GM12875 (cell line): ENCODE measurements around the gene FOXQ1.

ENCODE experiments used
- H3K4me3 ChIP-seq: one replicate; pipeline ENCODE4 v1.5.1; 2011; ENCODE audit warnings: low read depth, low read length, control low read depth
- TF ChIP-seq, protein P1 (sequence below): IDR thresholded peaks from 2 replicates; pipeline ENCODE4 v1.5.1; 2011; ENCODE audit warnings: low read depth, mild to moderate bottlenecking, control low read depth, inconsistent platforms, low read length, moderate library complexity, borderline replicate concordance; ENCODE audit not compliant: insufficient read depth

Gene FOXQ1

GRCh38 chr6:1291381-1291780 lies 20.5 kb upstream of the FOXQ1 start:
- no peak overlapping the region for H3K4me3 ChIP-seq
- TF ChIP-seq, protein P1, sequence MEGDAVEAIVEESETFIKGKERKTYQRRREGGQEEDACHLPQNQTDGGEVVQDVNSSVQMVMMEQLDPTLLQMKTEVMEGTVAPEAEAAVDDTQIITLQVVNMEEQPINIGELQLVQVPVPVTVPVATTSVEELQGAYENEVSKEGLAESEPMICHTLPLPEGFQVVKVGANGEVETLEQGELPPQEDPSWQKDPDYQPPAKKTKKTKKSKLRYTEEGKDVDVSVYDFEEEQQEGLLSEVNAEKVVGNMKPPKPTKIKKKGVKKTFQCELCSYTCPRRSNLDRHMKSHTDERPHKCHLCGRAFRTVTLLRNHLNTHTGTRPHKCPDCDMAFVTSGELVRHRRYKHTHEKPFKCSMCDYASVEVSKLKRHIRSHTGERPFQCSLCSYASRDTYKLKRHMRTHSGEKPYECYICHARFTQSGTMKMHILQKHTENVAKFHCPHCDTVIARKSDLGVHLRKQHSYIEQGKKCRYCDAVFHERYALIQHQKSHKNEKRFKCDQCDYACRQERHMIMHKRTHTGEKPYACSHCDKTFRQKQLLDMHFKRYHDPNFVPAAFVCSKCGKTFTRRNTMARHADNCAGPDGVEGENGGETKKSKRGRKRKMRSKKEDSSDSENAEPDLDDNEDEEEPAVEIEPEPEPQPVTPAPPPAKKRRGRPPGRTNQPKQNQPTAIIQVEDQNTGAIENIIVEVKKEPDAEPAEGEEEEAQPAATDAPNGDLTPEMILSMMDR: no peak

DNA sequence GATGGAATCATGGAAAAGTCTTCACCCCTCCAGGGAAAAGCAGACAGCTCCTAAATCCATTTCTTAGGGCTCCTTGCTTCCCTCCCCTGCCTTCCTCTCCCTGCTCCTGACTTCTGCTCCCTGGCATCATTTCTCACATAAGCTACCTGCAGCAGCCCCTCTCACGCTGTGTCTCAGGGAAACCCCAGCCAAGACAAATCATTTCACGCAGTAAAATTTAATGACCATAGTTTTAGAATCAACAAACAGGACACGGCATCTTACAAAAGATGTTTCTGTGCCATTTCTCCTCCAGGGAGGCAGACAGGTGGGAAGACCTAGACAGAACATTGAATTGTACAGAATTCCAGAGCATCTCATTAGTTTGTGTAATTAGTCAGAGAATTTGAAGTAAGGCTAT lies 16.5 kb upstream of the FOXQ1 start:
- no peak overlapping the region for H3K4me3 ChIP-seq
- TF ChIP-seq, protein P1: no peak

DNA sequence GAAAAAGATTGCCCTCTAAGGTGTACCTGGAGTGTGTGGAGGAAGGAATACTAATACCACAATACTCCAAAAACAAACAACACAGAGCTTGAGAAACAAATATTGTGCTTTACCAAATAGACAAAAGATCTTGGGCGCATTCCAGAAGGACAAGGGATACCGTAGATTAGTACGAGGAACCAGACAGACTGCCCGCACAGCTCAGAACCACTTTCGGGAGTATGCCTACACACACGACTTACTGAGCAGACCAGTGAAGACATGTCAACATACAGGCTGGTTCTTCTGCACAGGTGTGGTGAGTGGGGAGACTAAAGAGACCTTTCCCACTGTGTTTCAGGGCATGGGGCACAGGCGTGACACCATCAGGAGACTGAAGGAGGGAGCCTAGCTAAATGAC lies 15.8 kb upstream of the FOXQ1 start:
- TF ChIP-seq, protein P1: no peak

GRCh38 chr6:1296542-1296941 lies 15.4 kb upstream of the FOXQ1 start:
- TF ChIP-seq, protein P1: no peak
- no peak overlapping the region for H3K4me3 ChIP-seq

More for the DNA sequence above, 15.8 kb upstream of the FOXQ1 start:
- H3K4me3 ChIP-seq: no peak overlapping the region

DNA sequence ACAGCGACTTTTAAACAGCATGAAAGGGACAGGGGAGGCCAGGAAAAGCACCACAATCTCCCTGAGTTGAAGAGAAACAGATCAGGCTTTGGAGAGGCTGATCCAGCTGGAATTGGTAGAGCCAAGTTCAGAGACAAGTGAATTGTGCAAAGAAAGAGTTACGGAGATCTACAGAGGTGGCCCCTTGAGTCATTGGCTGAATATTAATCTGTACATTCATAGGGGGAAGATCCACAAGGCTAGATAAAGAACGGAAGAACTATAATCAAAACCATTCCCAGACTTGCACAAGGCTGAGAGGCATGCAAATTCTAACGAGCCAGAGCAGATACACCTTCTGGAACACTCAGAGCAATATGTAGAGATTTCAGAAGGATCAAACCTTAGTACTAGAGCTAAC lies 14.2 kb upstream of the FOXQ1 start:
- TF ChIP-seq, protein P1: no peak
- H3K4me3 ChIP-seq: no peak overlapping the region

GRCh38 chr6:1298768-1299167 lies 13.1 kb upstream of the FOXQ1 start:
- H3K4me3 ChIP-seq: no peak overlapping the region
- TF ChIP-seq, protein P1: no peak

- TF ChIP-seq, protein P1: no peak
Observed at GRCh38 chr6:1306133-1306532, 5.8 kb upstream of the FOXQ1 start.

More at GRCh38 chr6:1306133-1306532, 5.8 kb upstream of the FOXQ1 start:
- H3K4me3 ChIP-seq: no peak overlapping the region
